Keratinocyte (primary cell): ENCODE data around the gene ABL2.

Experiments
- CTCF ChIP-seq, 3 experiments: IDR thresholded peaks in 1 of 3; conservative IDR thresholded peaks in 1 of 3; optimal IDR thresholded peaks in 1 of 3; 2 replicates in 2 of 3; 3 replicates in 1 of 3; pipeline versions ENCODE3 to v1.5.1; 2011; ENCODE audit warnings: low read length in 3 of 3, mild to moderate bottlenecking in 3 of 3, moderate library complexity in 2 of 3, control low read depth in 1 of 3, inconsistent platforms in 1 of 3; ENCODE audit not compliant: insufficient read depth in 2 of 3; ENCODE audit errors: extremely low read depth in 1 of 3
- EZH2 ChIP-seq: IDR thresholded peaks from one replicate; pipeline ENCODE4 v1.6.1; 2012; ENCODE audit warnings: inconsistent platforms, mild to moderate bottlenecking, low read length, moderate library complexity

GRCh38 chr1:179087665-179088064 lies 141.8 kb downstream of the ABL2 start:
- TF ChIP-seq CTCF (optimal IDR thresholded peaks at IDR 0.05 in 1 of 3, IDR thresholded peaks at IDR 0.05 in 1 of 3, conservative IDR thresholded peaks at IDR 0.05 in 1 of 3; ENCODE audit: extremely low read depth in 1 of 3, insufficient read depth in 2 of 3, low read length in 3 of 3) (no peak), EZH2 (no peak)
